IPS-20b (cell line): ENCODE measurements around the gene SDS.
A peak's percentile ranks its signal among the peaks of the same experiment; 100 is the strongest.

Experiments
- H3K27ac ChIP-seq: one replicate; pipeline ENCODE4 v1.5.1; 2013; ENCODE audit warnings: low read length
- H3K27me3 ChIP-seq: 2 replicates; pipeline ENCODE4 v1.6.1; 2013; ENCODE audit warnings: mild to moderate bottlenecking, low read length, inconsistent platforms; ENCODE audit not compliant: insufficient read depth
- H3K36me3 ChIP-seq: 2 replicates; pipeline ENCODE4 v1.6.1; 2013; ENCODE audit warnings: low read depth, mild to moderate bottlenecking, inconsistent platforms, low read length, moderate library complexity; ENCODE audit not compliant: insufficient read depth
- H3K4me1 ChIP-seq: 2 replicates; pipeline ENCODE4 v1.6.1; 2013; ENCODE audit warnings: mild to moderate bottlenecking, control low read depth, inconsistent platforms, low read length, moderate library complexity; ENCODE audit not compliant: insufficient read depth
- H3K4me3 ChIP-seq: 2 replicates; pipeline ENCODE4 v1.5.1; 2013; ENCODE audit warnings: mild to moderate bottlenecking, low read length, inconsistent platforms
- H3K9ac ChIP-seq: 2 replicates; pipeline ENCODE4 v1.6.1; 2013; ENCODE audit warnings: low read depth, mild to moderate bottlenecking, inconsistent platforms, low read length, moderate library complexity
- H3K9me3 ChIP-seq: 2 replicates; pipeline ENCODE4 v1.6.1; 2013; ENCODE audit warnings: mild to moderate bottlenecking, low read depth, low read length, inconsistent platforms; ENCODE audit not compliant: insufficient read depth

The SDS gene

GRCh38 chr12:113424456-113424855, 20.8 kb upstream of the SDS start:
- H3K4me1 ChIP-seq, result peaks cover 9% of the 10 kb centered on the region; the same call in 1 of the 2 replicates

GRCh38 chr12:113422886-113423669, 19.4 kb upstream of the SDS start:
- Histone ChIP-seq H3K4me1 (peaks cover 9% of the 10 kb centered on the region; the same call in 1 of the 2 replicates), H3K4me3 (peak overlapping the region; percentile 42; the same call in 1 of the 2 replicates), H3K9ac (peak overlapping the region; percentile 51; the same call in 1 of the 2 replicates), H3K9me3 (no peaks in the 10 kb centered on the region), H3K27me3 (no peaks in the 10 kb centered on the region), H3K27ac (no peak overlapping the region), H3K36me3 (no peaks in the 10 kb centered on the region)

More at GRCh38 chr12:113424456-113424855, 20.8 kb upstream of the SDS start:
- Histone ChIP-seq H3K27ac (no peak overlapping the region), H3K4me3 (no peak overlapping the region), H3K27me3 (no peaks in the 10 kb centered on the region), H3K9me3 (no peaks in the 10 kb centered on the region), H3K9ac (no peak overlapping the region), H3K36me3 (no peaks in the 10 kb centered on the region)

- no peak within 1 kb of the TSS for H3K27ac ChIP-seq
- H3K4me3 ChIP-seq, result peak within 1 kb of the TSS; percentile 42; the same call in 1 of the 2 replicates
- no peaks in the 10 kb centered on the region for H3K9me3 ChIP-seq
- peaks cover 9% of the 10 kb centered on the region; the same call in 1 of the 2 replicates for H3K4me1 ChIP-seq
- no peaks in the 10 kb centered on the region for H3K36me3 ChIP-seq
- peak within 1 kb of the TSS; percentile 51; the same call in 1 of the 2 replicates for H3K9ac ChIP-seq
- H3K27me3 ChIP-seq, result no peaks in the 10 kb centered on the region
Observed at GRCh38 chr12:113422030-113422885, 18.6 kb upstream of the SDS start, which contains the start of gene SDSL. Gene SDSL, plus strand, starts transcription at chr12:113422380. Its CDS starts 5,603 bp downstream, at chr12:113427983.

- peaks cover 9% of the 10 kb centered on the region; the same call in 1 of the 2 replicates for H3K4me1 ChIP-seq
- H3K27ac ChIP-seq, result no peak overlapping the region
Observed at GRCh38 chr12:113420996-113421595, 17.4 kb upstream of the SDS start.

GRCh38 chr12:113418213-113418879, 14.7 kb upstream of the SDS start:
- H3K9me3 ChIP-seq, result no peaks in the 10 kb centered on the region
- H3K36me3 ChIP-seq, result no peaks in the 10 kb centered on the region
- no peak overlapping the region for H3K4me3 ChIP-seq
- no peak overlapping the region for H3K9ac ChIP-seq
- H3K4me1 ChIP-seq, result peaks cover 6% of the 10 kb centered on the region; the same call in 1 of the 2 replicates
- H3K27me3 ChIP-seq, result no peaks in the 10 kb centered on the region
- H3K27ac ChIP-seq, result no peak overlapping the region

More at GRCh38 chr12:113420996-113421595, 17.4 kb upstream of the SDS start:
- H3K36me3 ChIP-seq, result no peaks in the 10 kb centered on the region
- no peak overlapping the region for H3K9ac ChIP-seq
- no peaks in the 10 kb centered on the region for H3K9me3 ChIP-seq
- H3K27me3 ChIP-seq, result no peaks in the 10 kb centered on the region
- no peak overlapping the region for H3K4me3 ChIP-seq

GRCh38 chr12:113416091-113416754, 12.5 kb upstream of the SDS start:
- H3K4me3 ChIP-seq, result no peak overlapping the region
- H3K9ac ChIP-seq, result no peak overlapping the region
- no peak overlapping the region for H3K27ac ChIP-seq
- no peaks in the 10 kb centered on the region for H3K27me3 ChIP-seq
- H3K4me1 ChIP-seq, result no peaks in the 10 kb centered on the region
- no peaks in the 10 kb centered on the region for H3K36me3 ChIP-seq
- H3K9me3 ChIP-seq, result no peaks in the 10 kb centered on the region

- Histone ChIP-seq H3K36me3 (no peaks in the 10 kb centered on the region), H3K9ac (no peak overlapping the region), H3K27me3 (no peaks in the 10 kb centered on the region), H3K4me3 (no peak overlapping the region), H3K4me1 (no peaks in the 10 kb centered on the region), H3K9me3 (no peaks in the 10 kb centered on the region), H3K27ac (no peak overlapping the region)
Observed at GRCh38 chr12:113414519-113415038, 10.9 kb upstream of the SDS start.

GRCh38 chr12:113413488-113413939, 9.8 kb upstream of the SDS start:
- no peak overlapping the region for H3K4me3 ChIP-seq
- no peaks in the 10 kb centered on the region for H3K9me3 ChIP-seq
- H3K27me3 ChIP-seq, result no peaks in the 10 kb centered on the region
- H3K4me1 ChIP-seq, result no peaks in the 10 kb centered on the region
- H3K36me3 ChIP-seq, result no peaks in the 10 kb centered on the region
- H3K27ac ChIP-seq, result no peak overlapping the region
- no peak overlapping the region for H3K9ac ChIP-seq

- H3K36me3 ChIP-seq, result no peaks in the 10 kb centered on the region
- no peak overlapping the region for H3K27ac ChIP-seq
- H3K9ac ChIP-seq, result no peak overlapping the region
- H3K4me1 ChIP-seq, result peaks cover 8% of the 10 kb centered on the region; the same call in 1 of the 2 replicates
- H3K4me3 ChIP-seq, result no peak overlapping the region
- H3K27me3 ChIP-seq, result no peaks in the 10 kb centered on the region
- H3K9me3 ChIP-seq, result no peaks in the 10 kb centered on the region
Observed at GRCh38 chr12:113409462-113410124, 5.9 kb upstream of the SDS start.

GRCh38 chr12:113408756-113409298, 5.1 kb upstream of the SDS start:
- no peaks in the 10 kb centered on the region for H3K36me3 ChIP-seq
- no peak overlapping the region for H3K27ac ChIP-seq
- H3K27me3 ChIP-seq, result no peaks in the 10 kb centered on the region
- no peaks in the 10 kb centered on the region for H3K9me3 ChIP-seq
- H3K9ac ChIP-seq, result no peak overlapping the region
- no peak overlapping the region for H3K4me3 ChIP-seq
- H3K4me1 ChIP-seq, result peaks cover 8% of the 10 kb centered on the region; the same call in 1 of the 2 replicates
